GM18499 (cell line): ENCODE results near the gene HBE1.

Experiments used
- ATAC-seq: cut with Tn5 transposase; IDR thresholded peaks from one replicate; pipeline ENCODE4 v1.9.1; 2021; ENCODE audit warnings: moderate number of reproducible peaks; ENCODE audit not compliant: insufficient read depth, unreplicated experiment

HBE1 gene

DNA sequence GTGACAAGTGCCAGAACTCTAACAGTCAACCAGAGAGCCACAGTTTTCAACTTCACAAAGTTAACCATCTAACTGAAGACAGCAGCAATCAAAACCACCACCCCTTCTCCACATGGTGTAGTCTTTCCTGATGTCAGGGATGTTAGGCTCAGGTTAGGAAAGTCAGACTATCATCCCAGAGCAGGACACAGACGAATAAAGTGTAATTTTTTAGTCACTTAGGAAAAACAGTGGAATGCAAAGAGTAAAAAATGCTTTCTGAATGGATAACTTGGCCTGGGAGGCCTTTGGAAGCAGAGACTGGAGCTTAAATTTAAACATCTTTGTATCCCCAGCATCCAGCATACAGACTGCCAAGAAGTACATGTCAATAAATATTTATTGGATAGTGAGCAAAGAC is 16.6 kb upstream of the HBE1 start:
- no peak for ATAC-seq

- no peak for ATAC-seq
Measured at GRCh38 chr11:5285703-5286340, 16.1 kb upstream of the HBE1 start.

DNA sequence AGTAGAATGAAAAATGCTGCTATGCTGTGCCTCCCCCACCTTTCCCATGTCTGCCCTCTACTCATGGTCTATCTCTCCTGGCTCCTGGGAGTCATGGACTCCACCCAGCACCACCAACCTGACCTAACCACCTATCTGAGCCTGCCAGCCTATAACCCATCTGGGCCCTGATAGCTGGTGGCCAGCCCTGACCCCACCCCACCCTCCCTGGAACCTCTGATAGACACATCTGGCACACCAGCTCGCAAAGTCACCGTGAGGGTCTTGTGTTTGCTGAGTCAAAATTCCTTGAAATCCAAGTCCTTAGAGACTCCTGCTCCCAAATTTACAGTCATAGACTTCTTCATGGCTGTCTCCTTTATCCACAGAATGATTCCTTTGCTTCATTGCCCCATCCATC is 14.9 kb upstream of the HBE1 start:
- no peak for ATAC-seq

GRCh38 chr11:5283882-5284281 is 14.1 kb upstream of the HBE1 start:
- ATAC-seq, result no peak

DNA sequence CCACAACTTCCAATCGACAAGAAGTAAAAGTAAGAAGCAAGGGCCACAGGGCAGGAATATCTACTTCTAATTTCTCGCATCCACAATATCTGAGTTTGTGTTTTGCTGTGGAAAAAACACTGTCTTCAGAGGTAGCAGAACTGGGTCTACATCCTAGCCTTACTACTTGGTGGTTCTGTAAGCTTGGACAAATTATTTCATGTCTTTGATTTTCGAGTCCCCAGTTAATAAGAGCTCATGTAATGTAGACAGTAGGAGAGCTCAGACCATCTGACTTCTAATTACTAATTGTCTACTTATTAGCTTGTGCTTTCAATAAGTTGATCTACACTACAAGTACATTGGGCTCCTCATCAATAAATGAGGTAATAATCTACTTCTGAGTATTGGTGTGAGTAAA is 13.3 kb upstream of the HBE1 start:
- ATAC-seq, result no peak

GRCh38 chr11:5282628-5283027 is 12.9 kb upstream of the HBE1 start:
- ATAC-seq, result no peak

GRCh38 chr11:5281596-5281995 is 11.9 kb upstream of the HBE1 start:
- no peak for ATAC-seq

- ATAC-seq, result peak; percentile 91
Measured at GRCh38 chr11:5280582-5281102, 10.9 kb upstream of the HBE1 start.

GRCh38 chr11:5279471-5280090 is 9.8 kb upstream of the HBE1 start:
- ATAC-seq, result no peak

- peak; percentile 49 for ATAC-seq
Measured at GRCh38 chr11:5277807-5278382, 8.2 kb upstream of the HBE1 start.

- ATAC-seq, result no peak
Measured at GRCh38 chr11:5276697-5277096, 7.0 kb upstream of the HBE1 start.

DNA sequence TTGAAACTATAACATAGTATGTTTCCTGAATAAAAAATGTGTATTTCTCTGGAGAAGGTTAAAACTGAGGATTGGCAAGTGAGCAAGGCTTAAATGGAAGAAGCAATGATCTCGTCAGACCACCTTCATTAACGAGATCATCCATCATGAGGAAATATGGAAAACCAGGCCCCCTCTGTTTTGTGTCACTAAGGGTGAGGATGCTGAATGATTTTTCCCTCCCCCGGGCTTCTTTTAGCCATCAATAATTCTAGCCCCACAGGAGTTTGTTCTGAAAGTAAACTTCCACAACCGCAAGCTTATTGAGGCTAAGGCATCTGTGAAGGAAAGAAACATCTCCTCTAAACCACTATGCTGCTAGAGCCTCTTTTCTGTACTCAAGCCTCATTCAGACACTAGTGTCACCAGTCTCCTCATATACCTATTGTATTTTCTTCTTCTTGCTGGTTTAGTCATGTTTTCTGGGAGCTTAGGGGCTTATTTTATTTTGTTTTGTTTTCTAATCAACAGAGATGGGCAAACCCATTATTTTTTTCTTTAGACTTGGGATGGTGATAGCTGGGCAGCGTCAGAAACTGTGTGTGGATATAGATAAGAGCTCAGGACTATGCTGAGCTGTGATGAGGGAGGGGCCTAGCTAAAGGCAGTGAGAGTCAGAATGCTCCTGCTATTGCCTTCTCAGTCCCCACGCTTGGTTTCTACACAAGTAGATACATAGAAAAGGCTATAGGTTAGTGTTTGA is 5.8 kb upstream of the HBE1 start:
- no peak for ATAC-seq

DNA sequence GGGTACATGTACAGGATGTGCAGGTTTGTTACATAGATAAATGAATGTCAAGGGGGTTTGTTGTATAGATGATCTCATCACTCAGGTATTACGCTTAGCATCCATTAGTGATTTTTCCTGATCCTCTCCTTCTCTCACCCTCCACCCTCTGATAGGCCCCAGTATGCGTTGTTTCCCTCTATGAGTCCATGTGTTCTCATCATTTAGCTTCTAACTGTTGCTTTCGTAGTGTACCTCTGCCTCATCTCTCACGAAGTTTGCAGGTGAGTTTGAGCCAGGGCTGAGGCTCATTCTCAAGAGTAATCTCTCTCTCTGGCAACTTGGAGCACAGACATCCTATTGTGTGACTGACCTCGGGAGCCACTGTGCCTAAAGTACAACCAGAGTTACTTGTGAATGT is 4.7 kb upstream of the HBE1 start:
- no peak for ATAC-seq

DNA sequence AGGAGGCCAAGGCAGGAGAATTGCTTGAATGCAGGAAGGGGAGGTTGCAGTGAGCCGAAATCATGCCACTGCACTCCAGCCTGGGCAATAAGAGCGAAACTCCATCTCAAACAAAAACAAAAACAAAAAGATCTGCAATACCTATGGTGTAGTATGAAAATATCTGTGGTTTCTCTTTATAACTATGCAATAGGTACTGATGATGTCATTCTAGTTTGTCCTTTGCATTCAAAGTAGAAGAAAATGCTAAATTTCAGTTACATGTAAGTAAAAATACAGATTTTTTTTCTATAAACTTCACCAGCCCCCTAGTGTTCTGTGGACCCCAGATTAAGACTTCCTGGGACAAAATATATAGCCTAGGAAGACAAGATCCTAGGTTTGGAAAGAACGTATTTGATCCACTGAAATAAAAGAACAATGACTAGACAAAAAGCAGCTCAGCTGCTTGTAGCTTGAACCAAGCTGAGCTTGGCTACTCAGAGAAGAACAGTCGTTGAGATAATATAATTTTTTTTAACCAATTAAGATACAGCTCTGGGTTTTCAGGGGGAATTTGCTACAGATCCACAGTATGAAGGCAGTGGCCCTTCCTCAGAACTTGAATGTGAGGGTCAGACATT is 2.8 kb upstream of the HBE1 start:
- no peak for ATAC-seq

- no peak for ATAC-seq
Measured at GRCh38 chr11:5267033-5267563, 2.6 kb downstream of the HBE1 start.

DNA sequence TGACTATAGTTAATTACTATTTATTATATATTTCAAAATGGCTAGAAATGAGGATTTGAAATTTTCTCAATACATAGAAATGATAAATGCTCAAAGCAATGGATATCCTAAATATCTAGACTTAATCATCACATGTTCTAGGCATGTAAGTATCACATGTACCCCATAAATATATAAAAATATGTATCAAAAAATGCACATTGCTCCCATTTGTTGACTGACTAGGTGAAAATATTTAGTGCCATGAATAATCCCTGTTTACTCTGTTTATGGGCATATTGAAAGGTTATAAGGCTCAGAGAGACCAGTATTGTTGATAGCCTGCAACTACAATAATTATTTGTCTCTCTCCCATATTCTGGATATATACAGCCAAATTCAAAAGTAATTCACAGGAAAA is 3.1 kb downstream of the HBE1 start:
- no peak for ATAC-seq

- no peak for ATAC-seq
Measured at GRCh38 chr11:5265832-5266231, 3.9 kb downstream of the HBE1 start.

DNA sequence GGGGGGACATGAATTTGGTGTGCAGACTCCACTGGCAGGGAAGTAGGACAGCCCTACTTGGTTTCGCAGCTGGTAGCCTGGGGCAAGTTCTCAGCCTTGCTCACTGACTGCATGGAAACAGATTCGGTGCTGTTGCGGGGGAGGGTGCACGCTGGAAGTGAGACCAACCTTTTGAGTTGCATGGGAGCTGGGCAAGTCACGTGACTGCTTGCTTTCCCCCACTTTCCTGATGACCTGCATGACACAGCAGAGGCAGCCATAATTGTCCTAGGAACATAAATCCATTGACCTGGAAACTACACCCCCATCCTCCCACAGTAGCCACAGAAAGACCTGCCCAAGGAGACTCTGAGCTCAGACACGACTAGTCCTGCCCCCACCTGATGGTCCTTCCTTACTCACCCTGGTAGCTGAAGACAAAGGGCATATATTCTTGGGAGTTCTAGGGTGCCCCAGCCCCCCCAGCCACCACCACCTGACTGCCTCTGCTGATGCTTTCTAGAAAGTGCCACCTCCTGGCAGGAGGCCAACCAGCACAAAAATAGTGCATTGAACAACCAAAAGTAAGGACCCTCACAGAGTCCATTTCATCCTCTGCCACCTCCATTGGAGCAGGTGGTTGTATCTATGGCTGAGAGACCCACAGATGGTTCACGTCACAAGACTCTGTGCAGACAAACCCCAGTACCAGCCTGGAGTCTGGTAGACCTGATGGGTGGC is 11.0 kb downstream of the HBE1 start:
- no peak for ATAC-seq

DNA sequence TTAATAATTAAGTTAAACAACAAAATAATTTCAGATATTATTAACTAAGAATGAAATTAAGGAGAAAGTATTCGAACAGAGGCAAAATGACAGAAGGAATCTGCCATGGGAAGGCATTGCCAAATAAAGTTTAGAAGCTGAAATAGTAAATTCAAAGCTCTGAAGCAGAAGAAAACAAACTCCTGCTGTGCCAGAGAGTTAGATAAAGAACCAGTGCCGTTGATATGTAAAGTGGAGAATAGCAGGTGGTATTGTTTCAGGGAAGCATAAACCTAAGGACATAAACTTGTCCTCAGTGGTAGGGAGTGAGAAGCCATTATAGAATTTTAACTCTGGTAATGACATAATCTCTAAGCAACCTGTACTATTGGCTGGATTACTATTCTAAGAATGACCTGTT is 12.4 kb downstream of the HBE1 start:
- ATAC-seq, result no peak
